Gastrocnemius medialis (tissue), 4 donors: ENCODE measurements around the gene DAAM1. TPM values are rescaled to one million over a fixed set of nuclear protein-coding genes. Genes with fewer than 3 reads are reported as not detected.
A peak's percentile ranks its signal among the peaks of the same experiment; 100 is the strongest.

Experiments used
- ATAC-seq, 2 donors: fragments of 150-250 bp; one replicate each; pipeline ENCODE4 v1.9.1; 2016
- DNase-seq, 2 donors: peaks; one replicate each; pipeline ENCODE4 v3.0.0-alpha.2; 2019
- H3K27ac ChIP-seq, 4 donors: fragments of 200-600 bp; sonication (generic); 1 replicate in 1 of 4; 2 replicates in 3 of 4; pipeline ENCODE4 v1.5.1; 2016 to 2018; ENCODE audit warnings: mild to moderate bottlenecking in 2 of 4, moderate library complexity in 1 of 4
- H3K27me3 ChIP-seq, 3 donors: fragments of 200-600 bp; sonication (generic) in 2 of 3; 1 replicate in 1 of 3; 2 replicates in 2 of 3; pipeline versions ENCODE4 v1.5.1 to v1.6.0; 2016 to 2019; ENCODE audit warnings: mild to moderate bottlenecking in 1 of 3, moderate library complexity in 1 of 3
- H3K36me3 ChIP-seq, 2 donors: fragments of 200-600 bp; sonication (generic) in 1 of 2; one replicate each; pipeline ENCODE4 v1.5.1; 2017 to 2018
- H3K4me1 ChIP-seq, 2 donors: fragments of 200-600 bp; sonication (generic) in 1 of 2; one replicate each; pipeline ENCODE4 v1.5.1; 2016 to 2017; ENCODE audit warnings: mild to moderate bottlenecking in 2 of 2
- H3K4me3 ChIP-seq, 4 donors: fragments of 200-600 bp; sonication (generic) in 3 of 4; 1 replicate in 1 of 4; 2 replicates in 3 of 4; pipeline ENCODE4 v1.5.1; 2016 to 2019; ENCODE audit warnings: mild to moderate bottlenecking in 2 of 4
- H3K9me3 ChIP-seq, 3 donors: fragments of 200-600 bp; sonication (generic) in 2 of 3; 1 replicate in 1 of 3; 2 replicates in 2 of 3; pipeline ENCODE4 v1.5.1; 2016 to 2019
- POLR2A ChIP-seq, 2 donors: fragments of 450-650 bp; IDR thresholded peaks; one replicate each; pipeline ENCODE4 v1.6.1; 2017; ENCODE audit warnings: antibody characterized with exemption in 2 of 2, mild to moderate bottlenecking in 2 of 2, moderate library complexity in 2 of 2
- in situ Hi-C, 4 donors: fragments of 200-750 bp; cut with MboI; loops; one replicate each; pipeline versions ENCODE4 v1.15.0 to v1.8.0; 2017; ENCODE audit warnings: low sequenced_read_pairs in 4 of 4
- intact Hi-C: fragments of 100-400 bp; cut with DNase I; formaldehyde crosslinking; loops from one replicate; pipeline ENCODE4 v1.15.1; 2023; ENCODE audit warnings: low total_unique reads
- total RNA-seq, 4 donors: library from RNA; depleted of rRNA; stranded (reverse); fragments of >200 nt; gene quantifications; one replicate each; pipeline versions ENCODE4 v1.1.0 to v1.2.3, GENCODE V29; 2016
- TF ChIP-seq, protein P1 (sequence below), 5 experiments: fragments of 450-650 bp in 3 of 5; fragments of 200-600 bp in 2 of 5; sonication (generic) in 2 of 5; IDR thresholded peaks in 4 of 5; conservative IDR thresholded peaks in 1 of 5; 1 replicate in 4 of 5; 2 replicates in 1 of 5; pipeline ENCODE4 v1.5.1; 2016 to 2019; ENCODE audit warnings: antibody characterized with exemption in 5 of 5, mild to moderate bottlenecking in 3 of 5, moderate library complexity in 3 of 5

DAAM1 gene
- total RNA-seq, 4 donors from 2014 or later, result 4.4 to 13.9 (median 6.4) TPM

DNA sequence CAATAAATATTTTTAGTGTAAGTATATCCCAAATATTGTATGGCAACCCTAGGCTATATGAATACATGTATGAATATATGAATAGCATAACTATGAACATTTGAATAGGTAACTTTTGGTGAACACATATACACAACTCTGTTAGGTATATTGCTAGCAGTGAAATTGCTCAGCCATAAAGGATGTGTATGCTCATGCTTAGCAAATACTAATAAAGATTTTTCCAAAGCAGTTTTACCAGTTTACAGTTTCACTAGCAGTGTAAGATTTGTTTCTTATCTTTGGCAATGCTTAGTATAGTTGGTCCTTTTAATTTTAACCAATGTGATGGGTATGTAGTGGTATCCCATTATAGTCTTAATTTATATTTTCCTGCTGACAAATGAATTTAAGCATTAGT lies 5.3 kb upstream of the DAAM1 start:
- DNase-seq (no peak), ATAC-seq (no peak)
- Histone ChIP-seq H3K9me3 (no peaks in the 10 kb centered on the region), H3K27me3 (no peaks in the 10 kb centered on the region), H3K4me3 (no peak overlapping the region), H3K4me1 (peaks cover 3 to 7% of the 10 kb centered on the region in 2 donors), H3K36me3 (no peaks in the 10 kb centered on the region), H3K27ac (no peak overlapping the region)
- in situ Hi-C loops, result no loop called here
- intact Hi-C loops, result no loop called here
- TF ChIP-seq POLR2A (IDR thresholded peaks at IDR 0.05), result no peak
- TF ChIP-seq, protein P1, sequence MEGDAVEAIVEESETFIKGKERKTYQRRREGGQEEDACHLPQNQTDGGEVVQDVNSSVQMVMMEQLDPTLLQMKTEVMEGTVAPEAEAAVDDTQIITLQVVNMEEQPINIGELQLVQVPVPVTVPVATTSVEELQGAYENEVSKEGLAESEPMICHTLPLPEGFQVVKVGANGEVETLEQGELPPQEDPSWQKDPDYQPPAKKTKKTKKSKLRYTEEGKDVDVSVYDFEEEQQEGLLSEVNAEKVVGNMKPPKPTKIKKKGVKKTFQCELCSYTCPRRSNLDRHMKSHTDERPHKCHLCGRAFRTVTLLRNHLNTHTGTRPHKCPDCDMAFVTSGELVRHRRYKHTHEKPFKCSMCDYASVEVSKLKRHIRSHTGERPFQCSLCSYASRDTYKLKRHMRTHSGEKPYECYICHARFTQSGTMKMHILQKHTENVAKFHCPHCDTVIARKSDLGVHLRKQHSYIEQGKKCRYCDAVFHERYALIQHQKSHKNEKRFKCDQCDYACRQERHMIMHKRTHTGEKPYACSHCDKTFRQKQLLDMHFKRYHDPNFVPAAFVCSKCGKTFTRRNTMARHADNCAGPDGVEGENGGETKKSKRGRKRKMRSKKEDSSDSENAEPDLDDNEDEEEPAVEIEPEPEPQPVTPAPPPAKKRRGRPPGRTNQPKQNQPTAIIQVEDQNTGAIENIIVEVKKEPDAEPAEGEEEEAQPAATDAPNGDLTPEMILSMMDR (IDR thresholded peaks at IDR 0.05 in 4 of 5, conservative IDR thresholded peaks at IDR 0.05 in 1 of 5), result no peak

DNA sequence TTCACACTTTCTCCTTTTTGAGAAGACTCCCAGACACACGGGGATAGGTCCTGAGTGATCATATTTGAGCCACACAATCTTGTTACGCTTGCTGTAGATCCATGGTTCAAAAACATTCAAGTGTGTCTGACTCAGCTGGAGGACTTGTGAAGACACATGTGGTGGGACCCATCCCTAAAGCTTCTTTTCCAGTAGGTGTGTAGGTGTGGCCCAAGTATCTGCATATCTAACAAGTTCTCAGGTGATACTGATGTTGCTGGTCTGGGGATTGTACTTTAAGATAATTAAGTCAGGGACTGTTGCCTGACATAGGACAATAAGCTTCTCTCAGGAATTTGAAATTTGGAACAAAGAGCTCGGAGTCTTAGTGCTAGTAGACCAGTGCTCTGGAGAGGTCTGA lies 4.1 kb upstream of the DAAM1 start:
- Histone ChIP-seq H3K4me3 (no peak overlapping the region), H3K27me3 (no peaks in the 10 kb centered on the region), H3K4me1 (peaks cover 3 to 7% of the 10 kb centered on the region in 2 donors), H3K27ac (no peak overlapping the region), H3K9me3 (no peaks in the 10 kb centered on the region), H3K36me3 (no peaks in the 10 kb centered on the region)
- TF ChIP-seq, protein P1 (IDR thresholded peaks at IDR 0.05 in 4 of 5, conservative IDR thresholded peaks at IDR 0.05 in 1 of 5), result no peak
- TF ChIP-seq POLR2A (IDR thresholded peaks at IDR 0.05), result no peak
- in situ Hi-C loops (no loop called here), intact Hi-C loops (no loop called here)
- no peak for ATAC-seq
- DNase-seq, result no peak

DNA sequence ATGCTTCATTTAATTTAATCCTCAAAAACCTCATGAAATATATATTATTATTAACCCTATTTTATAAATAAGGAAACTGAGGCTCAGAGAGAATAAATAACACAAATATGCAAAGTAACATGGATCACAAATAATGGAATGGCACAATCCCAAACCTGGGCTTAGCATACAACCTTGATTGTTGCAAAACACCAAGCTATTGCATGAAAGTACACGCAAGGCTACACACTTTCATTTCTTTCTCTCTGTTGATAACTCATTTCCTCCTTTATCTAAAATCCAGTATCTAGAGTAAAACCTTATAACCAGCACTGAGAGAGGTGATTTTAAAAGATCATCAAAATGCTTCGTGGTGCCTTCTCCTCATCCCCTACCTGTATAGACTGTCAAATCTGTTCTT lies 2.8 kb upstream of the DAAM1 start:
- ATAC-seq (no peak), DNase-seq (no peak)
- no peak for TF ChIP-seq POLR2A (IDR thresholded peaks at IDR 0.05)
- TF ChIP-seq, protein P1 (IDR thresholded peaks at IDR 0.05 in 4 of 5, conservative IDR thresholded peaks at IDR 0.05 in 1 of 5), result no peak
- H3K4me1 ChIP-seq, result peaks cover 9 to 20% of the 10 kb centered on the region in 2 donors
- H3K27me3 ChIP-seq, result no peaks in the 10 kb centered on the region
- in situ Hi-C loops, result no loop called here
- H3K36me3 ChIP-seq, result no peaks in the 10 kb centered on the region
- no peaks in the 10 kb centered on the region for H3K9me3 ChIP-seq
- intact Hi-C loops, result loop anchor here (5.0 kb wide), 1 partner anchor 242 kb away; no protein-coding TSS in a partner anchor
- H3K4me3 ChIP-seq, result no peak overlapping the region
- H3K27ac ChIP-seq, result no peak overlapping the region

DNA sequence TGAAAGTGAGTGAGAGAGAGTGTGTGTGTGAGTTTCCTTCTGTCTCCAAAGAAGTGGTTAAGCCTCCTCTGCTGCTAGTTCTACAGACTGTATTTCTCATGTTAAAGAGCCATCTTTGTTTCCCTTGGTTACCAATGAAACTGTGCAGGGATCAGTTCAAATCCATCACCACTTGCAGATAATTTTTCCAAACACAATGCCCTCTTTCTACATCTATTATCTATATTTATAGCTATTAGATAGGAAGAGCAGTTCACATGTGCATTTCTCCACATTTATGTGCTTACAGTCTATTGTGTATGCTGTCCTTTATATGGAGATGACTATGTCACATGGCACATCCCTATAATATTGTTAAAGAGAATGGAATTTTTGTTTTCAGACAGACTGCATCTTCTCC lies 2.2 kb upstream of the DAAM1 start:
- no peaks in the 10 kb centered on the region for H3K9me3 ChIP-seq
- no peaks in the 10 kb centered on the region for H3K27me3 ChIP-seq
- no peak overlapping the region for H3K27ac ChIP-seq
- DNase-seq (no peak), ATAC-seq (no peak)
- intact Hi-C loops, result loop anchor here (5.0 kb wide), 1 partner anchor 241 kb away; no protein-coding TSS in a partner anchor
- no peaks in the 10 kb centered on the region for H3K36me3 ChIP-seq
- in situ Hi-C loops, result no loop called here
- H3K4me1 ChIP-seq, result peaks cover 12 to 24% of the 10 kb centered on the region in 2 donors
- TF ChIP-seq, protein P1 (IDR thresholded peaks at IDR 0.05 in 4 of 5, conservative IDR thresholded peaks at IDR 0.05 in 1 of 5), result no peak
- TF ChIP-seq POLR2A (IDR thresholded peaks at IDR 0.05), result no peak
- no peak overlapping the region for H3K4me3 ChIP-seq

DNA sequence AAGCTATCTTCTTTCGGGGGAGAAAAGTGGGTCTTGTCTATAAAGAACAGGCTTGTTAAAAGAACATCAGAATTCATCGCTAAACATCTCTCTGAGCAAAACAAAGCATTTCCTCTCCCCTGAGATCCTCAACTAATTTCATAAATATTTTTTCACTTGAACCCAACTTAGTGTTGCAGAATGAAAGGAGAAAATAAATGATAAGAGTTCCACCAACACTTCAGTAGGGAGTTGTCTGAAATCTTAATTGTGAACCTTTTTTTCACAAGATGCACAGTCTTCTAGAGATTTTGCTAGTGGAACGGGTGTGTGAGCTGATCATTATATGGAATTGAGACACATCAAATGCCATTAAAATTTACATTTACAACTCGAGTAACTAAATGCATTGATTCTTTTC lies 1.3 kb upstream of the DAAM1 start:
- Histone ChIP-seq H3K27ac (peak overlapping the region in 1 of 4 donors; percentile 82), H3K4me1 (peaks cover 16 to 24% of the 10 kb centered on the region in 2 donors), H3K27me3 (no peaks in the 10 kb centered on the region), H3K4me3 (peak overlapping the region; percentile 69 to 98 (median 88)), H3K9me3 (no peaks in the 10 kb centered on the region), H3K36me3 (no peaks in the 10 kb centered on the region)
- TF ChIP-seq POLR2A (IDR thresholded peaks at IDR 0.05), result no peak
- TF ChIP-seq, protein P1 (IDR thresholded peaks at IDR 0.05 in 4 of 5, conservative IDR thresholded peaks at IDR 0.05 in 1 of 5), result no peak
- in situ Hi-C loops (no loop called here), intact Hi-C loops (loop anchor here (5.0 kb wide), 1 partner anchor 240 kb away; no protein-coding TSS in a partner anchor)
- DNase-seq (no peak), ATAC-seq (no peak)
